ENCODE measurements around the gene HDHD5.

GRCh38 chr22:17093081-17093480 is 66.0 kb downstream of the HDHD5 start:
- TF ChIP-seq CTCF (IDR thresholded peaks at IDR 0.05; ENCODE audit: insufficient read depth, low read length, poor library complexity, severe bottlenecking) (no peak), EZH2phosphoT487 (conservative IDR thresholded peaks at IDR 0.05; ENCODE audit: low read length) (no peak)

Data from SU-DHL-6 (cell line).